ENCODE data around the gene PARVA. TPM values are rescaled to one million over a fixed set of nuclear protein-coding genes. Genes with fewer than 3 reads are reported as not detected.
A peak's percentile ranks its signal among the peaks of the same experiment; 100 is the strongest.

Gene PARVA
- total and polyA plus RNA-seq, 4 donors: 3.1 to 11.7 (median 11.2) TPM

GRCh38 chr11:12485328-12485727, 108.0 kb downstream of the PARVA start:
- Histone ChIP-seq H3K4me3 (ENCODE audit: low read depth in 1 of 3, low read length in 3 of 3) (no peak overlapping the region), H3K27me3 (ENCODE audit: control insufficient read depth in 4 of 4, insufficient read depth in 4 of 4, low read length in 3 of 4) (no peaks in the 10 kb centered on the region), H3K27ac (ENCODE audit: low read depth in 1 of 2, low read length in 2 of 2) (no peak overlapping the region), H3K9me3 (ENCODE audit: control insufficient read depth in 4 of 4, low read length in 3 of 4) (no peaks in the 10 kb centered on the region), H3K36me3 (ENCODE audit: control insufficient read depth in 4 of 4, insufficient read depth in 3 of 4, low read depth in 1 of 4, low read length in 3 of 4) (peaks cover 2 to 4% (median 4%) of the 10 kb centered on the region in 4 donors), H3K4me1 (ENCODE audit: control insufficient read depth in 4 of 4, insufficient read depth in 4 of 4, low read length in 3 of 4) (no peaks in the 10 kb centered on the region), H3K9ac (ENCODE audit: low read depth in 1 of 2, low read length in 2 of 2) (no peak overlapping the region)
- WGBS: 85% methylated on average over 1 of the region's 1 CpG
- DNase-seq (ENCODE audit: low spot score): no peak
- TF ChIP-seq RAD21 (IDR thresholded peaks at IDR 0.05) (peak; percentile 48 to 58), MAX (IDR thresholded peaks at IDR 0.05) (no peak), CTCF (IDR thresholded peaks at IDR 0.05; ENCODE audit: low read depth, low read length, missing input control) (peak; percentile 39)

- no peaks in the 10 kb centered on the region for H3K4me1 ChIP-seq (ENCODE audit: control insufficient read depth in 4 of 4, insufficient read depth in 4 of 4, low read length in 3 of 4)
- H3K27ac ChIP-seq (ENCODE audit: low read depth in 1 of 2, low read length in 2 of 2): no peak overlapping the region
- WGBS: 92% methylated on average over 1 of the region's 1 CpG
- H3K4me3 ChIP-seq (ENCODE audit: low read depth in 1 of 3, low read length in 3 of 3): no peak overlapping the region
- H3K36me3 ChIP-seq (ENCODE audit: control insufficient read depth in 4 of 4, insufficient read depth in 3 of 4, low read depth in 1 of 4, low read length in 3 of 4): peaks cover 0 to 4% (median 2%) of the 10 kb centered on the region in 4 donors
- no peaks in the 10 kb centered on the region for H3K9me3 ChIP-seq (ENCODE audit: control insufficient read depth in 4 of 4, low read length in 3 of 4)
- H3K27me3 ChIP-seq (ENCODE audit: control insufficient read depth in 4 of 4, insufficient read depth in 4 of 4, low read length in 3 of 4): no peaks in the 10 kb centered on the region
- DNase-seq (ENCODE audit: low spot score): no peak
- H3K9ac ChIP-seq (ENCODE audit: low read depth in 1 of 2, low read length in 2 of 2): no peak overlapping the region
- TF ChIP-seq ZBTB33 (IDR thresholded peaks at IDR 0.05): no peak
- TF ChIP-seq YY1 (IDR thresholded peaks at IDR 0.05): no peak
- no peak for TF ChIP-seq ATF3 (IDR thresholded peaks at IDR 0.05)
- TF ChIP-seq REST (IDR thresholded peaks at IDR 0.05): no peak
- TF ChIP-seq FOXA1 (IDR thresholded peaks at IDR 0.05): no peak
- no peak for TF ChIP-seq SP1 (IDR thresholded peaks at IDR 0.05)
- no peak for TF ChIP-seq MAX (IDR thresholded peaks at IDR 0.05)
- TF ChIP-seq CTCF (IDR thresholded peaks at IDR 0.05; ENCODE audit: low read depth, low read length, missing input control): no peak
- TF ChIP-seq FOXA2 (IDR thresholded peaks at IDR 0.05): no peak
- no peak for TF ChIP-seq RAD21 (IDR thresholded peaks at IDR 0.05)
- no peak for TF ChIP-seq GABPA (IDR thresholded peaks at IDR 0.05 in 1 of 2, conservative IDR thresholded peaks at IDR 0.05 in 1 of 2)
- TF ChIP-seq NR2F2 (IDR thresholded peaks at IDR 0.05): no peak
- no peak for TF ChIP-seq RXRA (IDR thresholded peaks at IDR 0.05)
- no peak for TF ChIP-seq HNF4G (IDR thresholded peaks at IDR 0.05)
- no peak for TF ChIP-seq HNF4A (conservative IDR thresholded peaks at IDR 0.05)
Measured at GRCh38 chr11:12489246-12489772, 111.9 kb downstream of the PARVA start.

All from liver (tissue), 9 donors.